SK-N-MC (cell line): Measurements from ENCODE around the gene FNDC8.
"Not testable (repeated sequence)": the region's sequence is repeated elsewhere in the genome, so short reads cannot be mapped to it uniquely, and the experiment has no call there.

Source experiments
- EZH2 ChIP-seq: fragments of 200-600 bp; sonication (generic); IDR thresholded peaks from one replicate; pipeline ENCODE4 v1.6.1; 2017; ENCODE audit warnings: antibody characterized with exemption
- FOXP2 ChIP-seq: optimal IDR thresholded peaks from 2 replicates; pipeline ENCODE3; 2011; ENCODE audit warnings: mild to moderate bottlenecking, moderate library complexity; ENCODE audit not compliant: insufficient read depth; ENCODE audit errors: extremely low read length, control extremely low read depth
- POLR2AphosphoS5 ChIP-seq: IDR thresholded peaks from 2 replicates; pipeline ENCODE4 v1.6.1; 2012; ENCODE audit warnings: mild to moderate bottlenecking, low read depth, low read length, borderline replicate concordance

- not testable (repeated sequence) for TF ChIP-seq EZH2, POLR2AphosphoS5, FOXP2
Measured at GRCh38 chr17:35179379-35179778, 58.0 kb downstream of the FNDC8 start.
